NCI-H2227 (cell line): ENCODE results near the gene USHBP1.
"Not testable (repeated sequence)": the region's sequence is repeated elsewhere in the genome, so short reads cannot be mapped to it uniquely, and the experiment has no call there.

Source experiments
- DNase-seq: peaks from one replicate; lab custom pipeline; 2025; ENCODE audit not compliant: unreplicated experiment; lab: John Stamatoyannopoulos, UW

The USHBP1 gene

DNA sequence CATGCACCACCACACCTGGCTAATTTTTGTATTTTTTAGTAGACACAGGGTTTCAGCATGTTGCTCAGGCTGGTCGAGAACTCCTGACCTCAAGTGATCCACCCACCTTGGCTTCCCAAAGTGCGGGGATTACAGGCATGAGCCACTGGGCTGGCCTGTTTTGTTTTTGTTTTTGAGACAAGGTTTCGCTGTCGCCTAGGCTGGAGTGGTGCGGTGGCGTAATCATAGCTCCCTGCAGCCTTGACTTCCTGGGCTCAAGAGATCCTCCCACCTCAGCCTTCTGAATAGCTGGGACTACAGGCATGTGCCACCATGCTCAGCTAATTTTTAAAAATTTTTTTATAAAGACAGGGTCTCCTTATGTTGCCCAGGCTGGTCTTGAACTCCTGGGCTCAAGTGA lies 31.0 kb upstream of the USHBP1 start:
- DNase-seq = not testable (repeated sequence)

DNA sequence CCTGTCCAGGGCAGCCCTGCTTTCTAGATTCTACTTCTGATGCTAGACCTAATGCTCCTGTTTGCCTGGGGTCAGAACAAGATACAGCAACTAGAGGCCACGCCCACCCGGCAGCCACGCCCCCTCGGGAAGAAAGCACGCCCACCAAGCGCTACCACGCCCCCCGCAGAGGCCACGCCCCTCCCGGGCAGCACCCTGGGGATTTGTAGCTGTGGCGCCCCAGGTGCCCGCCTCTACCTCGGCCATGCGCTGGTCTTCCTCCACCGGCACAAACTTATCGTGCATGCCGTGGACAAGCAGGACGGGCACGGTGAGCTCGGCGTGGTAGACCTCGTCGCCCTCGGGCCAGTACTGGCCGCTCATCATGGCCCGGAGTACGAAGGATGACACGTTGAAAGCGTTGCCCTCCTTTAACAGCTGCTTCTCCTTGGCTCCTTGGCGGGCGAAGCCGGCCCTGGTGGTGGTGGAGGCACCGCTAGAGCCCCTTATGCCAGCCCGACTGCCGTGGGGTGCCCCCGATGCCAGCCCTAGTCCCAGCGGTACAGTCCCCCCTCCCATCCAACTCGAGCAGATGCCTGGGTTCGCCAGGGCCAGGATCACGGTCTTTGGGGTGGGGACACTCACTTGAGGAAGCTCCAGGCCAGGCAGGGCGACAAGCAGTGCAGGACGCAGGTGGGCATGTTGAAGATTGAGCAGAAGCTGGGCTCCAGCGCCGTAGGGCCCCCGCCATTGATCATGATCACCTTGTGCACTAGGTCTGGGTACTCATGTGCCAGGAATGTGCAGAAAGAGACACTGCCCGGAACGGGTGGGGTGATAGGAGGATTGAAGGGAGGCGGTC lies 29.7 kb upstream of the USHBP1 start:
- DNase-seq = no peak

DNA sequence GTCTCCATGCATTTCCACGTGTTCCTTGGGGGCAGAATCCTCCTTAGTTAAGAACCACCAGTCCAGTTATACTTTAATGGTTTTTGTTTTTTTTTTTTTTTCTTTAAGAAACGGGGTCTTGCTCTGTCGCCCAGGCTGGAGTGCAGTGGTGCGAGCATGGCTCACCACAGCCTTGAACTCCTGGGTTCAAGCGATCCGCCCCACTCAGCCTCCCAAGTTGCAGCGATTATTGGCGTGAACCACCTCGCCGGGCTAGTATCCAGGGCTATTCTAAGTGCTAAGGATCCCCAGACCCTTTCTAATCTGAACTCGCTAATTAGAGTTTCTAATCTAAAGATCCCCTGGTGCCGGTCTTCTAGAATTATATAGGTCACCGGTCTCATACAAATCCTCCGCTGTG lies 29.1 kb upstream of the USHBP1 start:
- no peak for DNase-seq

DNA sequence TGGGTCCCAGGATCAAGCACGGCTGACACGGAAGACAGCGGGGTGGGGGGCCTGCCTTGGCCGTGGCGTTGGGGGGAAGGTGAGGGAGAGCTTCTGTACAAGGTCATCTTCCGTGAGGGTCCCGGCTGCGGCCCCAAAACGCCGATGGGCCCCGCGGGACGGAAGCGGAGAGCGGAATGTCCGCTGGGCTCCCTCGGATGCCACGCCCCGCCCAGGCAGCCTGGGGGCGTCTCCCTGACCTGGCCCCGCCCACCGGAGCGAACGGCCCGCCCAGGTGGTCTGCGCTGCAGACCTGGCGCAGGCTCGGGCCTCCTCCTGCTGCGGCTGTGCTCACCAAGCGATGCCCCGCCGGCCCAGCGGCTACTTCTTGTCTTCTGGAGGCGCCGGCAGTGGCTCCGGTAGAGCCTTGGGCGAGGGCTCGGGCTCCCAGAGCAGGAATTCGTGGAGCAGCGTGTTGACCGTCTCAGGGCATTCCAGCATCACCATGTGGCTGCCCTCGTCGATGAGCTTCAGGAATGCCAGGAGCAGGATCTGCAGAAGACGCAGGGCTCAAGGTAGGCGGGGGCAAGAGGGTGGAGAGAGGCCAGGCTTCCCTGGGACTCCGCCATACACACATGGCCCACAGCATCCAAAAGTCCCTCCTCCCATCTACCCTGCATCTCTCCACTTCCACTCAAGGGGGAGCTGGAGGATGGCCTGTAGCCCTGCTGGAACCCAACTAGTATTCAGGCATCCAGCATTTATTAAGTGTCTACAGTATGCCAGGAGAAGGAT lies 27.9 kb upstream of the USHBP1 start:
- DNase-seq = no peak

DNA sequence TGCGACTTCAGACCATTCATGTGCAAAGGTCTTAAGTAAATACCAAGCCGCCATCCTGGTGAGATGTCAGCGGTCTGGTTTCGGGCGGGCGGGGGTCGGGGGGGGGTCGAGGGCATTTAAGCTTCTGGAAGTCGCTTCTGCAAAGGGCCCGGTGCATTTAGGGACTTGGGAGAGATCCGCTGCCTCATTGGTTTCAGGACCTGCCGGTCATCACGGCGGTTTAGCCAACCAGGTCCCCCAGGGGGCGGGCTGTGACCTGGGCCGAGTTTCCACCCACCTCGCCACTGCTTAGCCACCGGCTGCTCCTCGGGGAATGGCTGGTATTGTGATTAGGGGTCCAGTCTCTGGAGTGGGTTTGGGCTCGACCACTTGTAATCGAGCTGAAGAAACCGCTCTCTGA lies 24.9 kb upstream of the USHBP1 start:
- DNase-seq = peak; percentile 65

DNA sequence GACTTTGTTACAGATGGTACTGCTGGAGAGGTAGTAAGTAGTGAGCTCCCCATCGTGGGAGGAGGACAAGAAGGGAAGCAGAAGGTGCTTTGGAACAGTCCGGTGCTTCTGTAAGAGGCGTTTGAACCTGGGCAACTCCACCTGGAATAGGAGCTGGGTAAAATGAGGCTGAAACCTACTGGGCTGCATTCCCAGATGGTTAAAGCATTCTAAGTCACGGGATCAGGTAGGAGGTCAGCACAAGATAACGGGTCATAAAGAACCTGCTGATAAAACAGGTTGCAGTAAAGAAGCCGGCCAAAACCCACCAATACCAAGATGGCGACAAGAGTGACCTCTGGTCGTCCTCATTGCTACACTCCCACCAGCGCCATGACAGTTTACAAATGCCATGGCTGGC lies 22.2 kb upstream of the USHBP1 start:
- no peak for DNase-seq

DNA sequence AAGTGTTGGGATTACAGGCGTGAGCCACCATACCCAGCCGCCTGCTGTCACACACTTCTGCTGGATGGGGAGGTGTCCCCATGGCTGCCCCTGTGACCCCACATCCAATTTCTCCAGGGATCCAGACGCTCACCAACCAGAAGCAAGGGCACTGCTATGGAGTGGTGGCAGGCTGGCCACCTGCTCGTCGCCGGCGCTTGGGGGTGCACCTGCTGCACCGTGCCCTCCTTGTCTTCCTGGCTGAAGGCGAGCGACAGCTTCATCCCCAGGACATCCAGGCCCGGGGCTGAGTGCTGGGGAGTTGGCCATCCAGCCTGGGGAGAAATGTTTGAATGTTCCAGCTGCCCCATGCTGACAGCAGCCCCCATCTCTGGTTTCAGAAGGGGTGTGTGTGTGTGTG lies 21.7 kb upstream of the USHBP1 start:
- no peak for DNase-seq

DNA sequence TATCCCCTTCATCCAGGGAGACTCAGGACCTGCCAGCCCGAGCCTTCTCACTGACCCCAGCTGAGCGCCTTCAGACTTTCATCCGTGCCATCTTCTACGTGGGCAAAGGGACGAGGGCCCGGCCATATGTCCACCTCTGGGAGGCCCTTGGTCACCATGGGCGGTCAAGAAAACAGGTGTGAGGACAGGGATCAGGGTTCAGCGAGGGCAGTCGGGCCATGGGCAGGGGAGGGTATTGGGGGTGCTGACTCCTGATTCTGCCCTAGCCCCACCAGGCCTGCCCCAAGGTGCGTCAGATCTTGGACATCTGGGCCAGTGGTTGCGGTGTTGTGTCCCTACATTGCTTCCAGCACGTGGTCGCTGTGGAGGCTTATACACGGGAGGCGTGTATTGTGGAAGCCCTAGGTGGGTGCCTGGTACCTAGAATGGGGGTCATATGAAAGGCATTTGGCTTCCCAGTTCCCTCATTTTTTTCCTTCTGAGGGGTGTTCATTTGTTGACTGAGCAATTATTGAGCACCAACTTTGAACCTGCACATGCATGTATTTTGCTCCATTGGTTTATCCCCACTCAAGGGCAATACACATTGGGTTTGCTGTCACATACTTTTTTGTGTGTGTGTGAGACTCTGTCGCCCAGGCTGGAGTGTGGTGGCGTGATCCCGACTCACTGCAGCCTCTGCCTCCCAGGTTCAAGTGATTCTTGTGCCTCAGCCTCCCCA lies 21.0 kb upstream of the USHBP1 start:
- no peak for DNase-seq

DNA sequence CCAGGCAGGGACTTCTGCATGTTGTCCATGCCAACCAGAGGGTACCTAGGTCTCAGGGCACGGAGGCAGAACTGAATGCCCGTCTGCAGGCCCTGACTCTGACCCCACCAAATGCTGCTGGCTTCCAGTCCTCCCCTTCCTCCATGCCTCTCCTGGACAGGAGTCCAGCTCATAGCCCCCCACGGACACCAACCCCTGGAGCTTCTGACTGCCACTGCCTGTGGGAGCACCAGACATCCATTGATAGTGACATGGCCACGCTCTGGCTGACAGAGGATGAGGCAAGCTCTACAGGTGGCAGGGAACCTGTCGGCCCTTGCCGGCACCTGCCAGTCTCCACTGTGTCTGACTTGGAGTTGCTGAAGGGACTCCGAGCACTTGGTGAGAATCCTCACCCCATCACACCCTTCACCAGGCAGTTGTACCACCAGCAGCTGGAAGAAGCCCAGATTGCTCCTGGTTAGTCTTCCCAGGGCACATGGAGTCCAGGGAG lies 19.0 kb upstream of the USHBP1 start:
- DNase-seq = no peak

DNA sequence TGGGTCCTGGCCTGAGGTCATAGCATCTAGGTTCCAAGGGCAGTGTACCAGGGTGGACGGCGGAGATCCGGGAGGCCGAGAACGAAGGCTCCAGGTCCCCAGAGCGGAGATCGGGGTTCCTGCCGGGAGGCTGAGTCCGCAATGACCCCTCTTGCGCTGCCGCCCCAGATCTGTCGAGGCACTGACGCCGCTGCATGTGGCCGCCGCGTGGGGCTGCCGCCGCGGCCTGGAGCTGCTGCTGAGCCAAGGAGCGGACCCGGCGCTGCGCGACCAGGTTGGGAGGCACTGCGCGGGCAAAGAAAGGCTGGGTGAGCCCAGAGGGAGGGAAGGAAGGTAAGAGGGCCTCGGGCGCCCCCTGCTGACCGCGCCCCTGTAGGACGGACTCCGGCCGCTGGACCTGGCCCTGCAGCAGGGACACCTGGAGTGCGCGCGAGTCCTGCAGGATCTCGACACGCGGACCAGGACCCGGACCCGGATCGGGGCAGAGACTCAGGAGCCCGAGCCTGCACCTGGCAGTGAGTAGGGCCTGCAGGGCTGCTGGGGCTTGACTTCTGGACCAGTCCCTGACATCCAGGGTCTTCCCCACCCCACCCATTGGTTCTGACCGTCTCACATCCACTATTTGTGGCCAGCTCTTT lies 18.1 kb upstream of the USHBP1 start:
- peak; percentile 78 for DNase-seq

DNA sequence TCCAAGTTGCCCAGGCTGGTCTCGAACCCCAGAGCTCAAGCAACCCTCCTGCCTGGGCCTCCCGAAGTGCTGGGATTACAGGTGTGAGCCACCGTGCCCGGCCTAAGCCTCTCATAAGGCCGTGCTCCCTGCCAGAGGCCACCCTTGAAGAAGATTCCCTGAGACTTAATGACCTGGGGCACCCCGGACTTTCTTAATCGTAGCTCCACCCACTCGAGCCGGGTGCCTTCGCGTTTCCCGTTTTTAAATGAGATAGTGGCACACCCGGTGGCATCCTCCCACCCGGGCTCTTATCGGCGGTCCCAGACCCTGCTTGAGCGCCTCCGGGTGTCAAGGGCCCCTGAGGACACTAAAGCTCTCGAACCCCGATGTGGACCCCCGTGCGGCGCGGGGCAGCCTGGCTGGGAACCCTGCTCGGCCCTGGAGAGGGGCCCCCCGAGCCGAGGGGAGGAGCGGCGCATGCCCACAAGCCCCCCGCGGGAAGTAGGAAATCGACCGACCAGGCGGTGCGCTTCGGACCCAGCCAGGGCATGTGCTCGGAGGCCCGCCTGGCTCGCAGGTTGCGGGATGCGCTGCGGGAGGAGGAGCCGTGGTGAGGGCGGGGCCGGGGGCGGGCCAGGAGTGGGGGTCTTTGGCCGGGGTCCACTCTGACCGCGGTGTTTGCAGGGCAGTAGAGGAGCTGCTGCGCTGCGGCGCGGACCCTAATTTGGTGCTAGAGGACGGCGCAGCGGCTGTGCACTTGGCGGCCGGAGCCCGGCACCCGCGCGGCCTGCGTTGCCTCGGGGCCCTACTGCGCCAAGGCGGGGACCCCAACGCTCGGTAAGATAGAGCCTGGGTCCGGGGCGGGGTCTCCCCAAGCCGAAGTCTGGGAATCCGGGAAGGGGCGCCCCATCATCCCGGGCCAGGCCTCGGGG lies 17.1 kb upstream of the USHBP1 start, which contains the start of gene ANKLE1:
ANKLE1 (plus strand) TSS at position 511 of the 914 bp plus-strand sequence; CDS start at position 531, 20 bp downstream.
- peak; percentile 77 for DNase-seq

DNA sequence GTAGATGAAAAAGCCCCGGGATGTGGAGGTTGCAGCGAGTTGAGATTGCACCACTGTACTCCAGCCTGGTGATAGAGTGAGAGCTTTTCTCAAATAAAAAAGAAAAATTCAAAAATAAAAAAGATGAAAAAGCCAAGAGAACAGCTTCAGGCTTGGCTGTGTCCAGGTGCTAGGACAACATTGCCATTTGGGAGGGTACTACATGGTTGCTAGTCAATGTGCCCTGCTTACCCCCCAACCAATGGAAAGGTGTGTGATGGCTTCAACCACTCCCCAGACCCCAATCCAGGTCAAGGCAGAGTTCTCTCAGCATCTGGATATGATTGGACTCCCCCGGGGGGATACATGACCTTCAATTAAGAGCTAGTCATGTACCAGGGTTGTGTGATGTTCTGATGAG lies 14.9 kb upstream of the USHBP1 start:
- DNase-seq = no peak

DNA sequence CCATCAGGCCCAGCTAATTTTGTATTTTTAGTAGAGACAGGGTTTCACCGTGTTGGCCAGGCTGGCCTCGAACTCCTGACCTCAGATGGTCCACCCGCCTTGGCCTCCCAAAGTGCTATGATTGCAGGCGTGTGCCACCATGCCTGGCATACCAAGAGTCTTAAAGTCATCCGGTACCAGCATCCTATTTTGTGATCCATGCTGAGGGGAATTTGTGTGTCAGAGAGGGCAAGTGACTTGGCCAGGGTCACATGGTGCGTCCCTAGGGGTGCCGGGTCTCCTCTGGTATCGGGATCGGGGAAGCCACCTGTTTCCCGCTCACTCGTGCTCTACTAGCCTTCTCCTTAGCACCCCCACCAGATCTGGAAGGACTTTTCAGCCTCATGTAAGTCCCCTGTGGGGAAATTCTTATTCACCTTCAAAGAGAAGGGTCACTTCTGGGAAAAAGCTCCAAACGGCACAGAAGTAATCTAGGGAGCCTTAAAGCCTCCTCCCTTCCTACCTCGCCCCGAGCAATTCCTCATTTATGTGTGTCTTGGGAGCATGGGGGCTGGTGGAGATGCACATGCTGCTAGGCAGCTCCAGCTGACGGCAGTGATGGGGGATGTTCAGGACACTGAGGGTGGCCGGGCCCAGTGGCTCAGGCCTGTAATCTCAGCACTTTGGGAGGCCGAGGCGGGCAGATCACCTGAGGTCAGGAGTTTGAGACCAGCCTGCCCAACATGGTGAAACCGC lies 11.1 kb upstream of the USHBP1 start:
- no peak for DNase-seq

DNA sequence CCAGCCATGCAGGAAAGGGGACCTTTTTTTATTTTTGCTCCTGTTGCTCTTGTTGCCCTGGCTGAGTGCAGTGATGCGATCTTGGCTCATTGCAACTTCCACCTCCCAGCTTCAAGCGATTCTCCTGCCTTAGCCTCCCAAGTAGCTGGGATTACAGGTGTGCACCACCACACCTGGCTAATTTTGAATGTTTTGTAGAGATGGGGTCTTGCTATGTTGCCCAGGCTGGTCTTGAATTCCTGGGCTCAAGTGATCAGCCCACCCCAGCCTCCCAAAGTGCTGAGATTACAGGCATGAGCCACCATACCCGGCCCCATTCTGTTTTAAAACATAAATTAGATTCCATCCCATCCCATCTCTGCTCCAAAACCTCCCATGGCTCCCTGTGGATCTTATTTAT lies 10.3 kb upstream of the USHBP1 start:
- DNase-seq = not testable (repeated sequence)

DNA sequence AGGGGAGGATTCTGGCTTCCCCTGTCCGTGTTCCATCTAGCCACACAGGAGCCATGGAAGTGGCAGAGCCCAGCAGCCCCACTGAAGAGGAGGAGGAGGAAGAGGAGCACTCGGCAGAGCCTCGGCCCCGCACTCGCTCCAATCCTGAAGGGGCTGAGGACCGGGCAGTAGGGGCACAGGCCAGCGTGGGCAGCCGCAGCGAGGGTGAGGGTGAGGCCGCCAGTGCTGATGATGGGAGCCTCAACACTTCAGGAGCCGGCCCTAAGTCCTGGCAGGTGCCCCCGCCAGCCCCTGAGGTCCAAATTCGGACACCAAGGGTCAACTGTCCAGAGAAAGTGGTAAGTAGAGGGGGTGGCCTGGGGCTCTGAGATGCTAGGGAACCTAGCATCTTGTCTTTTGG lies 4.2 kb upstream of the USHBP1 start:
- no peak for DNase-seq

DNA sequence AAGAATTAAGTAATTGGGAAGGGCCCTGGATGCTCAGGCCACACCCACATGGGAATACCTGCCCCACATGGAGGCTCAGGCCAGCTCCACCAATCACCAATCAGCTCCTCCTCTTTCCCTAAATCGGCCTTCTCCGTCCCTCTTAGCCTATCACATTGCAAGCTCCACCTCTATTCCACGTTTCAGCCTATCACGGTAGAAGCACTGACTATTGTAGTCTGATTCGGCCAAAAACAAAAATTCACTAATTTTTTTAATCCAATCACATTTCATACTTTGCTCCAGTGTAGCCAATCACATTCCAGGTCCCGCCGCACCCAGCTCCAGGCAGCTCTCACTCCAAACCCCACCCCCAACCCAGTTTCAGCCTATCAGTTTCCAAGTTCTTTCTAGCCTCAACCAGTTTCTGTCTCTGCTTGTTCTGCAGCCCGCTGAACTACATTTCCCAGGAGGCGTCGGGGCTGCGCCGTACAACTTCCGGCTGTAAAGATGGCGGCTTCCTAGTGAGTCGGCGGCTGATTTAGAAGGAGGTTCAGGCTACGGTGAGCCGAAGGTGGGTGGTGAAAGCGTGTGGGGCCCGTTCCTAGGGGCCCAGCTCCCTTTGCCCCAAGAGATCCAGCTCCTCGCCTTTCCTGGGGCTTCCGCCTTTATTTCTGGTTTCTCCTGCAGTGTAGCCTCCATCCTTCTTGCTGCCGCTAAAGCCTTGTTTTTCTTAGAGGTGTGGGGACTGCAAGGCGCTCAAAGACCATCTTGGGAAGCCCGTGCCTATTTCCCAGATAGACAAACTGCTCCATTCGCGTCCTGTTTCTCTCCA lies 2.6 kb upstream of the USHBP1 start, which contains the start of gene BABAM1:
BABAM1 (plus strand) TSS at position 469 of the 814 bp plus-strand sequence. CDS start 1,364 bp downstream, outside the sequence.
- DNase-seq = peak; percentile 98

DNA sequence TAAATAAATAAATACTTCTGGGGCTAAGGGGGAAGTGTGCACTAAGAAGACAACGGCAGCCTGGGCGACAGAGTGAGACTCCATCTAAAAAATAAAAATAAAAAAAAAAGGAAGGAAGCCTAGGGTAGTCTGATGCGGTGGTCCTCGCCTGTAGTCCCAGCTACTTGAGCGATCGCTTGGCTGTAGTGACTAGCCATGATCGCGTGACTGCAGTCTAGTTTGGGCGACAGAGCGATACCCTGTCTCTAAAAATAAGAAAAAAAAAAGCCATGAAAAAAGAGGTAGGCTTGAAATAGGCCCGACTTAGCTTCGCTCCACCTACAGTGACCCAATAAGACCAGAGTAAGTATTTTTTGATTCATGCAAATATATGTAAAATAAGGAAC lies 2.0 kb upstream of the USHBP1 start:
- no peak for DNase-seq

DNA sequence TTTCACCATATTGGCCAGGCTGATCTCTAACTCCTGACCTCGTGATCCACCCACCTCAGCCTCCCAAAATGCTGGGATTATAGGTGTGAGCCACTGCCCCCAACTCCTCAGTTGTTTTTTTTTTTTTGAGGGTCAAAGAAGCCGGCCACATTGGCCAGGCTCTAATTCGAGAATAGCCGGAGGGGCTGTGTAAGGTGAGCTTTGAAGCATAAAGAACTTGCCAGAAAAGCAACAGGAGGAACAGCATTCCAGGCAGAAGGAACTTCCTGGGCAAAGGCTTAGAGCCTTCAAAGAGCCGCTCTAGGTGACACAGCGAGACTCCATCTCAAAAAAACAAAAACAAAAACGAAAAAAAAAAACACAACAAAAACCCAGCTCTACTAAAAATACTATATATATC lies 1.5 kb upstream of the USHBP1 start:
- DNase-seq = no peak
